SH-SY5Y (cell line): ENCODE measurements around the gene MYO18B.
A peak's percentile ranks its signal among the peaks of the same experiment; 100 is the strongest.

Source experiments
- GATA2 ChIP-seq: IDR thresholded peaks from 2 replicates; pipeline ENCODE4 v1.6.1; 2011; ENCODE audit warnings: mild to moderate bottlenecking, low read depth, low read length
- GATA3 ChIP-seq: IDR thresholded peaks from 2 replicates; pipeline ENCODE4 v1.6.1; 2011; ENCODE audit warnings: low read depth, mild to moderate bottlenecking, low read length, moderate library complexity

Gene MYO18B

GRCh38 chr22:25888399-25889054 lies 146.5 kb downstream of the MYO18B start:
- TF ChIP-seq GATA3 = no peak

GRCh38 chr22:25890651-25891050 lies 148.7 kb downstream of the MYO18B start:
- no peak for TF ChIP-seq GATA3
- TF ChIP-seq GATA2 = no peak

DNA sequence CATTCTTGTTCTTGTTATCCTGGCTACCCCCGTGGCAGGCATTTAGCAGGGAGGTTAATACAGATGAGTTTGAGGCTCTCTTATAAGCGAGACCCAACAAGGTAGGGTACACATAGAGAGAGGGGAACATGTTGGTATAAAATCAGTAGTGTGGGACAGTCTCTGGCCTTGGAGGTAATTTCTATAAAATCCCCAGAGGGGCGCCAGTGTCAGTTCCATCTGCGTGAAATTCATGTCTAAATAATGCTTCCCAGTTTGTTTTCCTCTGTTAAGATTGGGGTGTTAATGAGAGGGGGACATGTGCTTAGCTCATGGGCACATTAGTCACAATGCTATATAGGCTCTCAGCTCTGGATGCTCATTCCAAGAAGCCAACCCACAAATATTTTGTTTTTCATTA lies 150.7 kb downstream of the MYO18B start:
- TF ChIP-seq GATA3 (no peak), GATA2 (no peak)

GRCh38 chr22:25895678-25896077 lies 153.7 kb downstream of the MYO18B start:
- TF ChIP-seq GATA3 = no peak
- TF ChIP-seq GATA2 = no peak

GRCh38 chr22:25896098-25896497 lies 154.1 kb downstream of the MYO18B start:
- TF ChIP-seq GATA2 (no peak), GATA3 (no peak)

GRCh38 chr22:25896592-25896991 lies 154.6 kb downstream of the MYO18B start:
- TF ChIP-seq GATA2 (no peak), GATA3 (no peak)

DNA sequence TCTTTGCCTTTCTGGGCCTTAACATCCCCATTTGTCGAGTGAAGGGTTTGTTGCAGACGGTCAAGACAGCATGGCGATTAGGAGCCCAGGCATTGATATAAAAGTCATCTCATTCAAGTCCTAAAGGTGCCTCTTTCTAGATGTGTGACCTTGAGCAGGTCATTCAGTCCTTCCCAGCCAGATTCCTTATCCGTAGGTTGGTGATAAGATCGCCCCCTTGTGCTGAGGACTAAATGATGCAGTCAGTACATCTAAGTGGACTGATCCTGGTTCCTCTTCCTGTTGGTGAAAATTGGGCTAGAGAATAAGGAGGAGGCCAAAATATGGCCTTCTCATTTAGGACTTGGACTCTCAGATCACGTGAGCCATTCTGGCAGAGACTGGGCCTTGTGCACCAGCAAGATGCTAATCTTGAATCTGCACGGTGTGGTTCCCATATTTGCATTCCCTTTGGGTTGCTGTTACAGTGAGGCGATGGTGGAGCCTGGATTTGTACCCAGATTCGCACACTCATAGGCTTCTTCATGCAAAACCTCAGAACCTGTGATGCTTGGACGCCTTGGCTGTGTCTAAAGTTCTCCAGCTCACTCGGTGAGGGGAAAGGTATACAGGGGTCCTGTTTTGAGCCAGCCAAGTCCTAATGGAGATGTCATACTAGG lies 156.8 kb downstream of the MYO18B start:
- TF ChIP-seq GATA2 (no peak), GATA3 (no peak)

DNA sequence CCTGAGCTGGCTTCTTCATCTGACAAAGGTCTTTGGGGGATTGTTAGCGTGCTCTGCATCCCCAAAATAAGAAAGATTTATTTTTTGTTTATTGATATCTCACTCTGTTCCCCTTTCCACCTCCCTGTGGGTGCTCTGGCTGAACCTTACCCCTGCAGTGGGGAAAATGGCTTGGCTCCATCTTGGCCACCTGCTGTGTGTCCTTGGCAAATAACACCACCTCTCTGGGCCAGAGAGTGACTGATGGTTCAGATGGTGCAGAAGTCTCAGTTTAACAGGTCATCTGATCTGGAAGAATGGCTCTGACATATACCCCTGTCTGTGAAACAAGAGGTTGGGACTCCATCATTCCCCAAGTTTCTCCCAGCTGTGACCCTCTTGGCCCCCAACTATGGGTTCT lies 157.6 kb downstream of the MYO18B start:
- TF ChIP-seq GATA3 (no peak), GATA2 (no peak)

DNA sequence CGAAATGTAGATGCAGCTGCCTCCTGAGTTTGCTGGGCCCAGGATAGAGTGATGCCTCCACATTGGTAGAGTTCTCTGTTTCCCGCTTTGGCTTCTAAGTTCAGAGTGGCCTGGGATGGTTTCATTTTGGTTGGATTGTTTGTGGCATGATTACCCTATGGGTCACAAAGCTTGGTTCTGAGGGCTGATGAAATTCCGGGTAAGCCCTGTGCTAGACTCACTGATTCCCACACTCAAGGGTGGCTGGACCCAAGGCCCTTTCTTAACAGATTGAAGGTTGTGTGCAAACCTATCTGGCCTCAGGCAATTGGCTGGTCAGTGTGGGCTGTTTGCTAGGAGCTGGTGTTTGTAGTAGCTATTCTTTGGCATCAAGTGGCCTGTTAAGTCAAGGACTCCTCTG lies 158.4 kb downstream of the MYO18B start:
- no peak for TF ChIP-seq GATA3
- TF ChIP-seq GATA2 = no peak

GRCh38 chr22:25900880-25901279 lies 158.9 kb downstream of the MYO18B start:
- no peak for TF ChIP-seq GATA3
- TF ChIP-seq GATA2 = no peak

DNA sequence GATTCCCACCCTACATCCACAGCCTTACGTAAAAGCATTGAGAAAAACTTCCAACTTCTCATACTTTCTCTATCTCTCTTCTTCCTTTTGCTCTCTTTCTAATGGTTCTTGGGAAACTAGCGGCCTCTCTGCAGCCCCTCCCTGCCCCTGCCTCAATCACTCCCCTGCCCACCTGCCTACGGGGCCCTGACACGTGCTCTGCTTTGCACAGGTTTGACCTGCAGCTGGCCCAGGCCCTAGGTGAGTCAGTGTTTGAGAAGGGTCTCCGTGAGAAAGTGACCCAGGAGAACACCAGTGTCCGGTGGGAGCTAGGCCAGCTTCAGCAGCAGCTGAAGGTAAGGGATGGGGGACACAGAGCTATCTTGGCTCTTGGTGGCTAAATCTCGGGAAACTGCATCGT lies 160.4 kb downstream of the MYO18B start:
- TF ChIP-seq GATA2 = no peak
- no peak for TF ChIP-seq GATA3

GRCh38 chr22:25903294-25903693 lies 161.3 kb downstream of the MYO18B start:
- no peak for TF ChIP-seq GATA3
- no peak for TF ChIP-seq GATA2

DNA sequence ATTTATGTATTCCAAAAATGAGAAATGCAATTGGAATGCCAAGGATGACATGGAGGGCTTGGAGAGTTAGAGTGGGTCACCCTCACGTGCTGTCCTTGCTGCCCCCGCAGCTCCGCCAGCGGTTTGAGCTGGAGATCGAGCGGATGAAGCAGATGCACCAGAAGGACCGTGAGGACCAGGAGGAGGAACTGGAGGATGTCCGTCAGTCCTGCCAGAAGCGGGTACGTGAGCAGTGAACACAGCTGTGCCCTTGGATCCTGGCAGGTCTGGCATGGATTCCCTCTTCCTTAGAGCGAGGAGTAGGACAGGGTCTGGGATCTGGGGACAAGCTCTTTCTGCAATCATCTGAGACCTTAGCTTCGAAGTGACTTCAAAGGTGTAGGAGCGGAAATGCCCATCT lies 166.2 kb downstream of the MYO18B start:
- TF ChIP-seq GATA2 (no peak), GATA3 (no peak)

DNA sequence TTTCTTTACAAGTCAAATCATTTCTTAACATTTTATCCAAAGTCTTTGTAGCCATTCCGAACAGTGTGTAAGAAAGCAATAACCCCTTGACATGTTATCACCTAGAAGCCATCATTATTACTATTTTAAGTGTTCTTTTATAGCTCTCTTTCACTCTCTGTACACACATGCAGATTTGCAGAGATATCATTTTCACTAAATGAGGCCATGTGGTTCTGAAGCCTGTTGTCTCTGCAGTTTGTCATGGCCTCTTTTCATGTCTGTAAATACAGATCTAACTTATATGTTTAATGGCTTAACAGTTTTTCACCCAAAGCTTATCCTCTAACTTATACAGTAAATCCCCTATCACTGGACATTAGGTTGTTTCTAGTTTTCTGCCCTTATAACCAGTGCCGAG lies 166.8 kb downstream of the MYO18B start:
- TF ChIP-seq GATA3 = peak; percentile 85
- peak; percentile 71 for TF ChIP-seq GATA2

GRCh38 chr22:25909614-25910387 lies 167.8 kb downstream of the MYO18B start:
- TF ChIP-seq GATA2 (no peak), GATA3 (no peak)
